ENCODE results near the gene TMEM106C. TPM values are rescaled to one million over a fixed set of nuclear protein-coding genes. Genes with fewer than 3 reads are reported as not detected.

TMEM106C gene
- polyA plus RNA-seq, 3 donors = 8.7 to 9.7 (median 9.0) TPM

DNA sequence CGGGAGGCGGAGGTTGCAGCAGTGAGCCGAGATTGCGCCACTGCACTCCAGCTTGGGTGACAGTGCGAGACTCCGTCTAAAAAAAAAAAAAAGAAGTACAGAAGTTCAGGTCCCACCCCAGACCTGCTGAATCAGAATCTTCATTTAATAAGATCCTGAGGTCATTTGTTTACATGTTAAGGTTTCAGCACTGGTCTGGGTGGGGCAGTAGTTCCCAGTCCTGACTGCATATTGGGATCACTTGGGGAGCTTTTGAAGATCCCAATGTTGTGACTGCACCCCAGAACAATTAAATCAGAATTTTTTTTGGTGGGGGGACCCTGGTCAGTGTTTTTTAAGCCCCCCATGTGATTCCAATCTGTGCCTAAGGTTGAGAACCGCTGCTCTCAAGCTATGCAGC is 52.6 kb downstream of the TMEM106C start:
- Mint-ChIP-seq H3K9me3 (no peaks in the 10 kb centered on the region), H3K27ac (no peak overlapping the region), H3K36me3 (no peaks in the 10 kb centered on the region), H3K4me1 (no peaks in the 10 kb centered on the region), H3K27me3 (ENCODE audit: low read depth in 3 of 3) (peaks cover 11 to 23% (median 20%) of the 10 kb centered on the region in 3 donors), H3K4me3 (no peak overlapping the region)
- H3K4me3 ChIP-seq (replicated peaks in 1 of 3; ENCODE audit: low read depth in 2 of 3, low read length in 3 of 3) = no peak overlapping the region
- no peaks in the 10 kb centered on the region for H3K36me3 ChIP-seq (replicated peaks in 1 of 2; ENCODE audit: control insufficient read depth in 1 of 2, insufficient read depth in 2 of 2, low read length in 2 of 2)
- no peak overlapping the region for H3K4me2 ChIP-seq (replicated peaks; ENCODE audit: extremely low read depth, low read length, poor library complexity, severe bottlenecking)
- no peak overlapping the region for H3K27ac ChIP-seq (ENCODE audit: low read depth in 1 of 2, low read length in 2 of 2)
- intact Hi-C loops (cut with micrococcal nuclease) = no loop called here
- no peak overlapping the region for H3K9ac ChIP-seq (ENCODE audit: insufficient read depth, low read length, poor library complexity, severe bottlenecking)
- DNase-seq = no peak
- no peaks in the 10 kb centered on the region for H3K79me2 ChIP-seq (ENCODE audit: insufficient read depth, low read length)
- TF ChIP-seq, protein P1, sequence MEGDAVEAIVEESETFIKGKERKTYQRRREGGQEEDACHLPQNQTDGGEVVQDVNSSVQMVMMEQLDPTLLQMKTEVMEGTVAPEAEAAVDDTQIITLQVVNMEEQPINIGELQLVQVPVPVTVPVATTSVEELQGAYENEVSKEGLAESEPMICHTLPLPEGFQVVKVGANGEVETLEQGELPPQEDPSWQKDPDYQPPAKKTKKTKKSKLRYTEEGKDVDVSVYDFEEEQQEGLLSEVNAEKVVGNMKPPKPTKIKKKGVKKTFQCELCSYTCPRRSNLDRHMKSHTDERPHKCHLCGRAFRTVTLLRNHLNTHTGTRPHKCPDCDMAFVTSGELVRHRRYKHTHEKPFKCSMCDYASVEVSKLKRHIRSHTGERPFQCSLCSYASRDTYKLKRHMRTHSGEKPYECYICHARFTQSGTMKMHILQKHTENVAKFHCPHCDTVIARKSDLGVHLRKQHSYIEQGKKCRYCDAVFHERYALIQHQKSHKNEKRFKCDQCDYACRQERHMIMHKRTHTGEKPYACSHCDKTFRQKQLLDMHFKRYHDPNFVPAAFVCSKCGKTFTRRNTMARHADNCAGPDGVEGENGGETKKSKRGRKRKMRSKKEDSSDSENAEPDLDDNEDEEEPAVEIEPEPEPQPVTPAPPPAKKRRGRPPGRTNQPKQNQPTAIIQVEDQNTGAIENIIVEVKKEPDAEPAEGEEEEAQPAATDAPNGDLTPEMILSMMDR (IDR thresholded peaks at IDR 0.05) = no peak
- no peaks in the 10 kb centered on the region for H3K9me3 ChIP-seq (replicated peaks in 1 of 2; ENCODE audit: control insufficient read depth in 1 of 2, insufficient read depth in 1 of 2, low read length in 2 of 2)
- H3K27me3 ChIP-seq (ENCODE audit: control insufficient read depth in 2 of 2, insufficient read depth in 2 of 2, low read length in 2 of 2) = peaks cover 3 to 7% of the 10 kb centered on the region in 2 donors
- H3K4me1 ChIP-seq (ENCODE audit: control insufficient read depth in 1 of 2, insufficient read depth in 2 of 2, low read length in 2 of 2) = no peaks in the 10 kb centered on the region
- H2AFZ ChIP-seq (ENCODE audit: insufficient read depth, low read depth, low read length, poor library complexity, severe bottlenecking) = no peak overlapping the region
- WGBS (ENCODE audit: insufficient coverage) = 100% methylated on average over 1 of the region's 7 CpGs
- H4K20me1 ChIP-seq (ENCODE audit: insufficient read depth, low read length) = no peaks in the 10 kb centered on the region

DNA sequence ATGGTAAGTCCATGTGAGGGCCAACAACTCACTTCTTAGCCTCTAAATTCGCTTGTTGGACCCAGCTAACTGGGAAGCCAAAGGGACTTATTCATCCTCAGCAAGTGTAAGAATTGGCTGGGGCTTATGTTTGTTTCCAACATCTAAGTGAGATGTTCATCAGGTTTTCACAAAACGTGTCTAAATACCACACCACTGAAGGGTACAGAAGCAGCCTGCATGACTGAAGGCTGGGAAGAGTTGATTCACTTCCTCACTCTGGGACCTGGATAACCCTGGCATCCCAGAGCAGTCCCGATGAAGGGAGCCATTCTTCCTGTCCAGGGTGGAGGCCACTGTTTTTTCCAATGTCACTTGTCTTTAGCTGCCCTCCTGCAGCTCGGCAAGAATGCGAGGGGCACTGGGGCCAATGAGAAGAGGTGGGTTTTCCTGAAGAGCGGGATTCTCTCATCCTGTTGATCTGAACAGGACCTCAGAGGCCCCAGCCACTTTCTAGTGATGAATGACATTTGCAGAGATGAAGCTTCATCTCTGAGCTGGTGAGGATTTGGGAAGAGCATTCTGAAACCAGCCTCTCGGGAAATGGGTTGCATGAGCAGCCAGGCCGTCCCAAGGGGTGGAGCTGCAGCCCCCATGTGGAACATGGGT is 53.1 kb downstream of the TMEM106C start:
- H3K27me3 Mint-ChIP-seq (ENCODE audit: low read depth in 3 of 3) = peaks cover 9 to 24% (median 20%) of the 10 kb centered on the region in 3 donors
- TF ChIP-seq, protein P1 (IDR thresholded peaks at IDR 0.05) = no peak
- H3K9ac ChIP-seq (ENCODE audit: insufficient read depth, low read length, poor library complexity, severe bottlenecking) = no peak overlapping the region
- no peak overlapping the region for H3K27ac Mint-ChIP-seq
- H3K36me3 ChIP-seq (replicated peaks in 1 of 2; ENCODE audit: control insufficient read depth in 1 of 2, insufficient read depth in 2 of 2, low read length in 2 of 2) = no peaks in the 10 kb centered on the region
- H3K4me2 ChIP-seq (replicated peaks; ENCODE audit: extremely low read depth, low read length, poor library complexity, severe bottlenecking) = no peak overlapping the region
- H3K79me2 ChIP-seq (ENCODE audit: insufficient read depth, low read length) = no peaks in the 10 kb centered on the region
- H3K9me3 ChIP-seq (replicated peaks in 1 of 2; ENCODE audit: control insufficient read depth in 1 of 2, insufficient read depth in 1 of 2, low read length in 2 of 2) = no peaks in the 10 kb centered on the region
- H2AFZ ChIP-seq (ENCODE audit: insufficient read depth, low read depth, low read length, poor library complexity, severe bottlenecking) = no peak overlapping the region
- H3K4me1 ChIP-seq (ENCODE audit: control insufficient read depth in 1 of 2, insufficient read depth in 2 of 2, low read length in 2 of 2) = no peaks in the 10 kb centered on the region
- H3K4me3 Mint-ChIP-seq = no peak overlapping the region
- H3K36me3 Mint-ChIP-seq = no peaks in the 10 kb centered on the region
- intact Hi-C loops (cut with micrococcal nuclease) = no loop called here
- H3K27ac ChIP-seq (ENCODE audit: low read depth in 1 of 2, low read length in 2 of 2) = no peak overlapping the region
- H3K9me3 Mint-ChIP-seq = no peaks in the 10 kb centered on the region
- no peak for DNase-seq
- no peaks in the 10 kb centered on the region for H3K4me1 Mint-ChIP-seq
- H3K4me3 ChIP-seq (replicated peaks in 1 of 3; ENCODE audit: low read depth in 2 of 3, low read length in 3 of 3) = no peak overlapping the region
- 87% methylated on average over 7 of the region's 8 CpGs for WGBS (ENCODE audit: insufficient coverage)
- H3K27me3 ChIP-seq (ENCODE audit: control insufficient read depth in 2 of 2, insufficient read depth in 2 of 2, low read length in 2 of 2) = peaks cover 3 to 7% of the 10 kb centered on the region in 2 donors
- no peaks in the 10 kb centered on the region for H4K20me1 ChIP-seq (ENCODE audit: insufficient read depth, low read length)
